ENCODE data around the gene CEP20.

The CEP20 gene

DNA sequence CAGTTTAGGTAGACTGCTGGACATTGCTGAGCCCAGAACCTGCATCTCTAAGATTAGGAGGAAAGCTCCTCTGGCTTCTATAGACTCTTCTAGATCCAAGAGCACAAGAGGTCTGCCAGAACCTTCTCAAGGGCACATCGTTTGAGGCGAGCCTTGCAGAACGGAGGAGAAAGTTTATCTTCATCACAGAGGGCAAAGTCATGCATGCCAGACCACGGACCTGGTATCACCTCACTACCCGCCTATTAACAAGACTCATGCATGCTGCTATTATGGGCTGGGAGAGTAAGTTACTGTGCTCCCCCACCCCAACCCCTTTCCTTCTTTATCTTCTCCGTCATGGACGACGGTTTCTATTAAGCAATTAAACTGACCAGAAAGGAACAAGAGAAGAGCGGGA, 54.9 kb downstream of the CEP20 start:
- DNase-seq (ENCODE audit: low read depth, low spot score): no peak

DNA sequence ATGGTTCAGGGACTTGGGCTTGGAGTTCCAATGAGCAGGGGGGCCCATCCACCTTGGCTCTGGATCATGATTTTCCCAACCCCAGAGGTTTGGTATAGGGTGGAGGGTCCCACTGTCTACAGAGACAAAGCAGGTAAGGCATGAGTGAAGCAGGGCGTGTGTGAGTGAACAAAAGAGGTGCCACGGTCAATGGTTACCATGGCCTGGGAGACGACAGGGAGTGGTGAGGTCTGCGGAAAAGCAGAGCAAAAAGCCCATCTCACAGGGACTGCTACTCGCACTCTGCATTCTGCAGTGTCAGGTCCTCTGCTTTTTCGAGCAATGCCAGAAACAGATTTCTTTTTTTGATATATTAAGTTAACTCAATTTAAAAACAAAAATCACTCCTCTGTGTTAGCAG, 56.2 kb downstream of the CEP20 start:
- DNase-seq (ENCODE audit: low read depth, low spot score): no peak

DNA sequence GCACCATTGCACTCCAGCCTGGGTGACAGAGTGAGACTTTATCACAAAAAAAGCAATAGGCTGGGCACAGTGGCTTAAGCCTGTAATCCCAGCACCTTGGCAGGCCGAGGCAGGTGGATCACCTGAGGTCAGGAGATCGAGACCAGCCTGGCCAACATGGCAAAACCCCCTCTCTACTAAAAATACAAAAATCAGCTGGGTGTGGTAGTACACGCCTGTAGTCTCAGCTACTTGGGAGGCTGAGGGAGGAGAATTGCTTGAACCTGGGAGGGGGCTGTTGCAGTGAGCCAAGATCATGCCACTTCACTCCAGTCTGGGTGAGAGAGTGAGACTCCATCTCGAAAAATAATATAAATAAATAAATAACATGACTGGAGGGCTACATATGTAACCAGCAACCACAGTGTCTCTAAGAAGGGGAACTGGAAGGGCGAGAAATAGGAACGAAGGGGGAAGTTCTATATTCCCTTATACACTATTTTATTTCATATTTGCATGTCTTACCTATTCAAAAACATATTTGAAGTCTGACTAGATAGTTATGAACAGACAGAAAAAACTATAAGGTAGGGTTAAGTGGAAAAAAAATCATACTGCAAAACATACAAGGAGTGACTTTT, 57.5 kb downstream of the CEP20 start:
- no peak for DNase-seq (ENCODE audit: low read depth, low spot score)

DNA sequence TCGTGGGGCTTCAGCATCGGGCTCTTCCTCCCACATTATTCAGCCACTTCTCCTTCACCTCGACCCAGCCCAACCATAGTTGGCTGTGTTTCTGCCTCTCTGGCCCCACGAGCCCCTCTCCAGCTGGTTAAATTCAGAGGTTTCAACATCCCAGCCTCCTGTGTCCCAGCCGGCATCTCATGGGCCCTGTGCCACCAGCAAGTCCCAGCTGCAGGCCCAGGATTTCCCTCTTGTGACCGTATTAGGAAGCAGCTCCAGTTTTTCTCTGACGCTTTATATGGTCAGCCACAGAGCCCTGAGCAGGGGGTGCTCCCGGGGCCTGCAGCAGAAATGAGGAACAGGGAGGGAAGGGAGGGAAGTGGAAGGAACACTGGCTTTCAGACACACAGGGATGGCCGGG, 58.9 kb downstream of the CEP20 start:
- DNase-seq (ENCODE audit: low read depth, low spot score): no peak

DNA sequence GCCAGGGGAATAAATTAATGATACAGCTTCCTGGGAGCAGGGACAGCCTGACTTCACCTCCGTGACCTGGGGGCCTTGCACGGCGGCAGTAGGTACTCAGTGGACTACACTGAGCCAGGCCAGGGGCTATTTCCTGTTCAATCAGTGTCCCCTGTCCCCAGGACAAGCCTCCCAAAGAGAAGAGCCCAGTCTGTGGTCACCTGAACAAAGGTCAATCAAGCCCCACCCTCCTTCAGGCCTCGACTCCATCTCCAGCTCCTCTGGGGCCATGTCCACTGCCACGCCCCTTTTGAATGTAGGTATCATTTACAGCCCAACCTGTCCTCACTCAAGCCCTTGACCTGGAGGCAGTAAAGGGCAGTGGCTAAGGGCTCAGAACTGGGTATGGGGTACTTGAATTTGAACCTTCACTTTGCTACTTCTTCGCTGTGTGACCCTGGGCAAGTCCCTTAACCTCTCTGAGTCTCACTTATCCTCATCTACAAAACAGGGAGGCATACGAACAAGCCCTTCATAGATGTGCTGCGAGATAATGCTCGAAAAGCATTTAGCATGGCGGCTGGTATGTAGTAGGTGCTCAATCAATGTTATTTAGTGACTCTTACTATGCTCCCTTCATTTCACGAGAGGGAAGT, 60.6 kb downstream of the CEP20 start:
- DNase-seq (ENCODE audit: low read depth, low spot score): no peak

DNA sequence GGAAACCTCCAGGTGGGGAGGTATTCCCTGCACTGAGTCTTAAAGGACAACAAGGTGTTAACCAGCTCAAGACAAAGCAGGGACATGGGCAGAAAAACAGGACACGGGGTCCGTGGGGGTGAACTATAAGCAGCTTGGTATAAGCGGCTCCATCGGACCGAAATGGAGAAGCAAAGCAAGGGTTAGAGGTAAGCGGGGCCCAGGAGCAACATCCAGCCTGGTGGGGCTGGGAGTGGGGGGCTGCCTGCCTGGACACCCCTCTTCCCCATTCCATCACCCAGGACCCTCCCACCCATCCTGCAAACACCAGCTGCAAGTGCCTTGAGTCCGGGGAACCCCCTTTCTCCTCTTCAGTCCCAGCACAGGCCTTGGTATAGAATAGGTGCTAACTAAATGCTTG, 61.1 kb downstream of the CEP20 start:
- DNase-seq (ENCODE audit: low read depth, low spot score): no peak

DNA sequence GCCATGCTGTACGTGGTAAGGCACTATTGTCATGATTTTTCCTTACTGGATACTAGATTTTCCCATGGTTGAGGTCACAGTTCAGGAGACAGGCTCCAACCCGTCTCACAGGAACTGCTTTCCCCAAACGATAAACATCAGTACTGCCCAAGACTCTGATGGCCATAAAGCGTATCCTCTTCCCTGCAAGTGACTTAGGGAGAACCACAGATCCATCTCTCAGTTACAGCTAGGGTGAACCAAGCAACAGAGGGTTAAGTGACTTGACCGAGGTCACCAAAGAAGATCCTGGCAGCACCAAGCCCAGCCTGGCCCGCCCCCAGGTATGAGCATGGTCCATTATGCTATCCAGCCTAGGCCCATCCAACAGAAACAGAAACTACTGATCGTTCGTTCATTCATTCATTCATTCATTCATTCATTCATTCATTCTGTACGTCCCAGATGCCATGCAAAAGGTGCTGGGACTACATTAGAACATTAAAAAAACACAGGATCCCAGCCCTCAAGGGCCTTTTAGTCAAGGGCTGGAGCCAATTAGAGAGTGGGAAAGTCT, 62.6 kb downstream of the CEP20 start:
- no peak for DNase-seq (ENCODE audit: low read depth, low spot score)

DNA sequence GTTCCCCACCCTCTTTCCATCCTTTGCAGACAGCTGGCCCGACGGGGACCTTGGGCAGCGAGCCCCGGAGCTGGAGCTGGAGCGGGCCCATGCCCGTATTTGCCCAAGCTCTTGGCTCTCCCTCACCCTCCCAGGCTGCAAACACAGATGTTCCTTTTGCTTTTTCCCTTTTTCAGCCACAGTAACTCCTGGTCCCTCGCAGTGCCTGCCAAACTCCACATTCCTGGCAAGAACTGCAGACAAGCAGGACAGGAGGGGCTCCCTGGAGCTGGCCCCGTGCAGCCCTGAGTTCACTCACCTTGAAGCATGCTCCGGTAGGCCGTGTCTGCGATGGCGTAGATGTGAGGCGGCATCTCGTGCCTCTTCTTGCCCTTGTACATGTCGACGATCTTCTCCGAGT, 65.4 kb downstream of the CEP20 start:
- no peak for DNase-seq (ENCODE audit: low read depth, low spot score)

DNA sequence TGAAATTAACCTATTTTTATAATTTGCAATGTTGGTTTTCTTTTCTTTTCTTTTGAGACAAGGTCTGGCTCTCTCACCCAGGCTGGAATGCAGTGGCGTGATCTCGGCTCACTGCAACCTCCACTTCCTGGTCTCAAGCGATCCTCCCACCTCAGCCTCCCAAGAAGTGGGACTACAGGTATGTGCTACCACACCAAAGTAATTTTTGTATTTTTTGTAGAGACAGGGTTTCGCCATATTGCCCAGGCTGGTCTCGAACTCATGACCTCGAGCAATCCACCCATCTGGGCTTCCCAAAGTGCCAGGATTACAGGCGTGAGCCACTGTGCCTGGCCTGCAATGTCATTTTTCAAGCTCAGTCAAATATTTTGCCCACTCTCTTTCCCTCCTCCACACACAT, 67.6 kb downstream of the CEP20 start:
- DNase-seq (ENCODE audit: low read depth, low spot score): no peak

DNA sequence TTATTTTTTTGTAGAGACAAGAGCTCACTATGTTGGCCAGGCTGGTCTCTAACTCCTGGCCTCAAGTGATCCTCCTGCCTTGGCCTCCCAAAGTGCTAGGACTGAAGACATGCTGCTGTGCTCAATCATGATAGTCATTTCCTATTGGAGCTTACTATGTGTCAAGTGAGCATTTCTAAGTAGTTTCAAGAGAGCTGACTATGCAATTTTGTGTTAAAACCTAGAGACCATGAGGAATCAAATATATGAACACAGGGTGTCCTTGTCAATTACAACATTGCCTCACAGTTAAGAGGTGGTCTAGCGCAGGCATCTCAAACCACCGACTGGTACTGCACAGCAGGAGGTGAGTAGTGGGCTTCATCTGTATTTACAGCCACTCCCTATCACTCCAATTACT, 69.4 kb downstream of the CEP20 start:
- no peak for DNase-seq (ENCODE audit: low read depth, low spot score)

DNA sequence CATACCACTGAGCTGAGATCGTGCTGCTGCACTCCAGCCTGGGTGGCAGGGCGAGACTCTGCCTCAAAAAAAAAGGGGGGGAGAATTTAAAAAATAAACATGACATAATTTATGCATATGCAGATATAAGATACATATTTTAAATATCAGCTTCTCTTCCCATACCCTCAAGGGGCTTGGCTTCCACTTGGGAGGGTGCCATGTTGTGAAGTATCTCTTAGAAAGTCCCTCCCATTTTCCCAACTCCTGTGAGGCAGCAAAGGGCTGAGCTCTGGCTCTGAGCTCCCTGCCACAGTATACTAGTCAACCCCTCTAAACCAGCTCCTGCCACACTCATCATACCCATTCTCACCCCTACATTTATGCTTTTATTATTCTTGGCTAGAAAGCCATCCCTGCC, 71.0 kb downstream of the CEP20 start:
- DNase-seq (ENCODE audit: low read depth, low spot score): no peak

DNA sequence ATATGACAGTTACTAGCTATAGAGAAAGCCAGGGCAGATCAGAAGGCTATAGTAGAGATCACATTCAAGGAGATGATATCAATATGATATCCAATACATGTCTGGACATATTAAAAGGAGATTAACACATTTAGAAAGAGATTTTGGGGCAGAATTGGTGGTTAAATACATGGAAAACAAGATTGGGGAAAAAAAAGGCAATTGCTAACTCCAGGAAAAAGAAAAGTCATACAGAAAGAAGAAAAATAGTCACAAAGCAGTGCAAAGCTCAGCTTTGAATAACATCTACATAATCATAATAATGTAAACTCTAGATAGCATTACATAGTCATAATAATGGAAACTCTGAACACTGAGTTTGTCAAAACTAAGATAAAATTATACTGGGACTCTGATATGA, 72.2 kb downstream of the CEP20 start:
- DNase-seq (ENCODE audit: low read depth, low spot score): no peak

Measured in activated CD4-positive, CD25-positive, alpha-beta regulatory T cell treated with anti-CD3 and anti-CD28 coated beads, Interleukin-2, amount 50 U/mL, for 16 hours (primary cell).